K562 (cell line): ENCODE results near the gene RAPGEF5. TPM values are rescaled to one million over a fixed set of nuclear protein-coding genes. Genes with fewer than 3 reads are reported as not detected.

Experiments used
- ARID1B ChIP-seq: fragments of 450-650 bp; IDR thresholded peaks from 2 replicates; pipeline ENCODE4 v1.6.1; 2016; ENCODE audit warnings: antibody characterized with exemption, mild to moderate bottlenecking, inconsistent platforms
- BMI1 ChIP-seq: fragments of 150-350 bp; IDR thresholded peaks from 2 replicates; pipeline ENCODE4 v1.6.1; 2014; ENCODE audit warnings: low read length
- CBX5 ChIP-seq: IDR thresholded peaks from 2 replicates; pipeline ENCODE4 v1.6.1; 2014; ENCODE audit warnings: low read depth, borderline replicate concordance
- CREM ChIP-seq: IDR thresholded peaks from 2 replicates; pipeline ENCODE4 v1.6.1; 2014; ENCODE audit warnings: antibody characterized with exemption, low read depth
- DPF2 ChIP-seq: fragments of 450-650 bp; IDR thresholded peaks from 2 replicates; pipeline ENCODE4 v1.6.1; 2016
- HCFC1 ChIP-seq: IDR thresholded peaks from 2 replicates; pipeline ENCODE4 v1.6.1; 2012; ENCODE audit warnings: low read depth, low read length, improper control_type of control experiment
- HDAC2 ChIP-seq: fragments of 450-650 bp; IDR thresholded peaks from 2 replicates; pipeline ENCODE4 v1.6.1; 2016; ENCODE audit warnings: mild to moderate bottlenecking
- HMG20B ChIP-seq: fragments of 250-450 bp; sonication (Bioruptor Pico); IDR thresholded peaks from 2 replicates; pipeline ENCODE4 v1.5.0; 2021; ENCODE audit warnings: mild to moderate bottlenecking
- HNRNPL ChIP-seq: fragments of 200-400 bp; formaldehyde crosslinking; IDR thresholded peaks from 2 replicates; pipeline ENCODE4 v1.6.1; 2017; ENCODE audit warnings: low read depth, mild to moderate bottlenecking, low read length
- KDM2B ChIP-seq: fragments of 250-450 bp; sonication (Bioruptor Pico); IDR thresholded peaks from 2 replicates; pipeline ENCODE4 v1.8.0; 2021; ENCODE audit warnings: mild to moderate bottlenecking, moderate library complexity
- MIER1 ChIP-seq: fragments of 450-650 bp; IDR thresholded peaks from 2 replicates; pipeline ENCODE4 v1.6.1; 2016; ENCODE audit warnings: antibody characterized with exemption, mild to moderate bottlenecking, low read depth
- NFIX ChIP-seq: fragments of 250-450 bp; sonication (Bioruptor Pico); IDR thresholded peaks from 2 replicates; pipeline ENCODE4 v1.4.0; 2020; ENCODE audit warnings: low read depth, mild to moderate bottlenecking, moderate library complexity
- NONO ChIP-seq, 2 experiments: fragments of 200-400 bp in 1 of 2; fragments of 450-650 bp in 1 of 2; formaldehyde crosslinking in 1 of 2; IDR thresholded peaks; 2 replicates each; pipeline ENCODE4 v1.6.1; 2017; ENCODE audit warnings: low read depth in 2 of 2, mild to moderate bottlenecking in 2 of 2, moderate library complexity in 2 of 2, low read length in 1 of 2
- RAD21 ChIP-seq, 2 experiments: fragments of 250-450 bp in 1 of 2; fragments of 450-650 bp in 1 of 2; sonication (Bioruptor Pico) in 1 of 2; formaldehyde crosslinking in 1 of 2; IDR thresholded peaks in 1 of 2; conservative IDR thresholded peaks in 1 of 2; 2 replicates each; pipeline versions ENCODE4 v1.4.0 to v1.8.0; 2020 to 2022; ENCODE audit warnings: mild to moderate bottlenecking in 2 of 2, moderate library complexity in 1 of 2
- SETDB1 ChIP-seq: IDR thresholded peaks from one replicate; pipeline ENCODE4 v1.6.1; 2012; ENCODE audit warnings: low read length, control low read depth, inconsistent platforms
- SIN3B ChIP-seq: fragments of 450-650 bp; IDR thresholded peaks from 2 replicates; pipeline ENCODE4 v1.6.1; 2017; ENCODE audit warnings: low read depth, mild to moderate bottlenecking, moderate library complexity
- TAL1 ChIP-seq: fragments of 450-650 bp; IDR thresholded peaks from 2 replicates; pipeline ENCODE4 v1.6.1; 2016; ENCODE audit warnings: mild to moderate bottlenecking
- TRIM24 ChIP-seq, 2 experiments: fragments of 450-650 bp; IDR thresholded peaks; 2 replicates each; pipeline ENCODE4 v1.6.1; 2016
- YY1 ChIP-seq, 3 experiments: IDR thresholded peaks; 2 replicates each; pipeline ENCODE4 v1.6.1; 2011; ENCODE audit warnings: low read length in 2 of 3, mild to moderate bottlenecking in 2 of 3, moderate library complexity in 2 of 3, borderline replicate concordance in 1 of 3, control low read depth in 1 of 3, low read depth in 1 of 3; ENCODE audit not compliant: insufficient read depth in 3 of 3, insufficient replicate concordance in 2 of 3, control insufficient read depth in 1 of 3, insufficient read length in 1 of 3; ENCODE audit errors: extremely low read depth in 1 of 3
- ZEB2 ChIP-seq: fragments of 450-650 bp; IDR thresholded peaks from 2 replicates; pipeline ENCODE4 v1.6.1; 2016
- ZNF217 ChIP-seq: sonication (generic); formaldehyde crosslinking; IDR thresholded peaks from 2 replicates; pipeline ENCODE4 v1.8.0; 2022; ENCODE audit warnings: mild to moderate bottlenecking, missing genetic modification reagents
- ZNF280A ChIP-seq: fragments of 450-650 bp; IDR thresholded peaks from 2 replicates; pipeline ENCODE4 v1.6.1; 2018; ENCODE audit warnings: mild to moderate bottlenecking, low read depth; ENCODE audit not compliant: partially characterized antibody
- polyA plus RNA-seq, 8 experiments: library from polyadenylated mRNA; depleted of rRNA in 4 of 8; stranded (reverse) in 5 of 8; unstranded in 3 of 8; fragments of >200 nt; fragmentation: Nextera tagmentation in 2 of 8; fragmentation: Illumina TruSeq in 1 of 8; extraction: Ambion mirVana in 2 of 8; extraction: Trizol in 1 of 8; gene quantifications; 2 replicates each; pipeline versions ENCODE4 v1.2.1 to v1.2.3, GENCODE V29; 2011 to 2014; ENCODE audit warnings: inconsistent platforms in 1 of 8, missing spikeins in 1 of 8
- total RNA-seq, 7 experiments: library from RNA; depleted of rRNA in 6 of 7; stranded (reverse); fragments of >200 nt in 6 of 7; fragmentation: Illumina TruSeq in 2 of 7; extraction: Trizol in 2 of 7; gene quantifications; 2 replicates each; pipeline versions ENCODE4 v1.2.1 to v1.2.3, GENCODE V29; 2011 to 2021; ENCODE audit warnings: low replicate concordance in 1 of 7
- TF ChIP-seq, protein P1 (sequence below): fragments of 450-650 bp; IDR thresholded peaks from 2 replicates; pipeline ENCODE4 v1.6.1; 2017; ENCODE audit warnings: antibody characterized with exemption, mild to moderate bottlenecking

The RAPGEF5 gene
- total and polyA plus RNA-seq, 9 of the 15 experiments (the other 6 are each of a cell fraction or from before 2014, with no cell fraction given): 0.39 to 2.0 (median 1.1) TPM

GRCh38 chr7:22346383-22347107 lies 10.4 kb downstream of the RAPGEF5 start (continued):
- no peak for TF ChIP-seq HCFC1
- TF ChIP-seq RAD21 (CRISPR knock-in tag; conservative IDR thresholded peaks at IDR 0.05 in 1 of 2, IDR thresholded peaks at IDR 0.05 in 1 of 2): 0 out of 4 replicates have a peak, but pooled peaks of 1 of the 2 experiments have one; percentile 2
- TF ChIP-seq SETDB1: no peak
- TF ChIP-seq YY1 (IDR thresholded peaks at IDR 0.05; ENCODE audit: borderline replicate concordance in 1 of 3, control insufficient read depth in 1 of 3, extremely low read depth in 1 of 3, insufficient read depth in 3 of 3, insufficient read length in 1 of 3, insufficient replicate concordance in 2 of 3, low read depth in 1 of 3, low read length in 2 of 3): no peak
- peak; percentile 9; the same call in 1 of the 2 replicates for TF ChIP-seq TAL1
- TF ChIP-seq ZEB2: 0 out of 2 replicates have a peak, but pooled peaks have one; percentile 50
- no peak for TF ChIP-seq HNRNPL
- TF ChIP-seq TRIM24 (IDR thresholded peaks at IDR 0.05): peak in 1 of 2 experiments; percentile 54; a peak in 3 of 4 replicates
- no peak for TF ChIP-seq ZNF280A
- no peak for TF ChIP-seq SIN3B
- no peak for TF ChIP-seq HDAC2
- TF ChIP-seq HMG20B (CRISPR knock-in tag): no peak
- peak; percentile 40; the same call in 1 of the 2 replicates for TF ChIP-seq CREM
- TF ChIP-seq NFIX: no peak
- TF ChIP-seq, protein P1, sequence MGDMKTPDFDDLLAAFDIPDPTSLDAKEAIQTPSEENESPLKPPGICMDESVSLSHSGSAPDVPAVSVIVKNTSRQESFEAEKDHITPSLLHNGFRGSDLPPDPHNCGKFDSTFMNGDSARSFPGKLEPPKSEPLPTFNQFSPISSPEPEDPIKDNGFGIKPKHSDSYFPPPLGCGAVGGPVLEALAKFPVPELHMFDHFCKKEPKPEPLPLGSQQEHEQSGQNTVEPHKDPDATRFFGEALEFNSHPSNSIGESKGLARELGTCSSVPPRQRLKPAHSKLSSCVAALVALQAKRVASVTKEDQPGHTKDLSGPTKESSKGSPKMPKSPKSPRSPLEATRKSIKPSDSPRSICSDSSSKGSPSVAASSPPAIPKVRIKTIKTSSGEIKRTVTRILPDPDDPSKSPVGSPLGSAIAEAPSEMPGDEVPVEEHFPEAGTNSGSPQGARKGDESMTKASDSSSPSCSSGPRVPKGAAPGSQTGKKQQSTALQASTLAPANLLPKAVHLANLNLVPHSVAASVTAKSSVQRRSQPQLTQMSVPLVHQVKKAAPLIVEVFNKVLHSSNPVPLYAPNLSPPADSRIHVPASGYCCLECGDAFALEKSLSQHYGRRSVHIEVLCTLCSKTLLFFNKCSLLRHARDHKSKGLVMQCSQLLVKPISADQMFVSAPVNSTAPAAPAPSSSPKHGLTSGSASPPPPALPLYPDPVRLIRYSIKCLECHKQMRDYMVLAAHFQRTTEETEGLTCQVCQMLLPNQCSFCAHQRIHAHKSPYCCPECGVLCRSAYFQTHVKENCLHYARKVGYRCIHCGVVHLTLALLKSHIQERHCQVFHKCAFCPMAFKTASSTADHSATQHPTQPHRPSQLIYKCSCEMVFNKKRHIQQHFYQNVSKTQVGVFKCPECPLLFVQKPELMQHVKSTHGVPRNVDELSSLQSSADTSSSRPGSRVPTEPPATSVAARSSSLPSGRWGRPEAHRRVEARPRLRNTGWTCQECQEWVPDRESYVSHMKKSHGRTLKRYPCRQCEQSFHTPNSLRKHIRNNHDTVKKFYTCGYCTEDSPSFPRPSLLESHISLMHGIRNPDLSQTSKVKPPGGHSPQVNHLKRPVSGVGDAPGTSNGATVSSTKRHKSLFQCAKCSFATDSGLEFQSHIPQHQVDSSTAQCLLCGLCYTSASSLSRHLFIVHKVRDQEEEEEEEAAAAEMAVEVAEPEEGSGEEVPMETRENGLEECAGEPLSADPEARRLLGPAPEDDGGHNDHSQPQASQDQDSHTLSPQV: peak; percentile 39; the same call in 1 of the 2 replicates
- TF ChIP-seq MIER1: no peak
- peak; percentile 55 for TF ChIP-seq DPF2
- TF ChIP-seq CBX5: no peak
- TF ChIP-seq BMI1: no peak
- TF ChIP-seq NONO (IDR thresholded peaks at IDR 0.05; ENCODE audit: low read depth in 2 of 2, low read length in 1 of 2): no peak
- peak; percentile 72 for TF ChIP-seq ARID1B
- TF ChIP-seq KDM2B (CRISPR knock-in tag): no peak
- TF ChIP-seq ZNF217 (CRISPR knock-in tag): no peak
